Measurements from ENCODE around the gene SORL1-AS1.

SORL1-AS1 gene

DNA sequence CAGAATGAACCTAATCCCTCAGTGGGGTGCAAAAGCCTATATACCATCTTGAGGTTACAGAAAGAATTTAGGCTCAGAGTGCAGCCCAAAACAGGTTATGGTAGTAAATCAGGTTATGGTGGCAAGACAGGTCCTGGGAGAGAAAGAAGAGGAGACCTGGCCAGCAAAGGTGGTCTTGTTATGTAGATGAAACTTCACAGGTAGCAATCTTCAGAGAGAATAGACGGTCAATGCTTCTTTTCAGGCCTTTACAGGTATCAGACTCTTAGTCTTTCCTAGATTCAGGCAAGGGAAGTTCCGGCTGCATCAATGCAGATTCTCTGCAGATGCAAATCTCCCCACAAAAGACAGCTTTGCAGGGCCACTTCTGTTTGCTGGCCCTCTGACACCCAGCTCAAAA is 46.5 kb downstream of the SORL1-AS1 start:
- intact Hi-C loops (cut with DNase I): no loop called here
- Histone ChIP-seq H3K4me1 (peaks cover 0 to 5% of the 10 kb centered on the region in 2 donors), H3K9me3 (no peaks in the 10 kb centered on the region), H3K36me3 (no peaks in the 10 kb centered on the region), H3K4me3 (no peak overlapping the region), H3K27ac (peak overlapping the region in 1 of 2 donors; percentile 62), H3K27me3 (no peaks in the 10 kb centered on the region)
- DNase-seq (no peak), ATAC-seq (no peak)
- TF ChIP-seq, protein P1, sequence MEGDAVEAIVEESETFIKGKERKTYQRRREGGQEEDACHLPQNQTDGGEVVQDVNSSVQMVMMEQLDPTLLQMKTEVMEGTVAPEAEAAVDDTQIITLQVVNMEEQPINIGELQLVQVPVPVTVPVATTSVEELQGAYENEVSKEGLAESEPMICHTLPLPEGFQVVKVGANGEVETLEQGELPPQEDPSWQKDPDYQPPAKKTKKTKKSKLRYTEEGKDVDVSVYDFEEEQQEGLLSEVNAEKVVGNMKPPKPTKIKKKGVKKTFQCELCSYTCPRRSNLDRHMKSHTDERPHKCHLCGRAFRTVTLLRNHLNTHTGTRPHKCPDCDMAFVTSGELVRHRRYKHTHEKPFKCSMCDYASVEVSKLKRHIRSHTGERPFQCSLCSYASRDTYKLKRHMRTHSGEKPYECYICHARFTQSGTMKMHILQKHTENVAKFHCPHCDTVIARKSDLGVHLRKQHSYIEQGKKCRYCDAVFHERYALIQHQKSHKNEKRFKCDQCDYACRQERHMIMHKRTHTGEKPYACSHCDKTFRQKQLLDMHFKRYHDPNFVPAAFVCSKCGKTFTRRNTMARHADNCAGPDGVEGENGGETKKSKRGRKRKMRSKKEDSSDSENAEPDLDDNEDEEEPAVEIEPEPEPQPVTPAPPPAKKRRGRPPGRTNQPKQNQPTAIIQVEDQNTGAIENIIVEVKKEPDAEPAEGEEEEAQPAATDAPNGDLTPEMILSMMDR (IDR thresholded peaks at IDR 0.05): no peak

DNA sequence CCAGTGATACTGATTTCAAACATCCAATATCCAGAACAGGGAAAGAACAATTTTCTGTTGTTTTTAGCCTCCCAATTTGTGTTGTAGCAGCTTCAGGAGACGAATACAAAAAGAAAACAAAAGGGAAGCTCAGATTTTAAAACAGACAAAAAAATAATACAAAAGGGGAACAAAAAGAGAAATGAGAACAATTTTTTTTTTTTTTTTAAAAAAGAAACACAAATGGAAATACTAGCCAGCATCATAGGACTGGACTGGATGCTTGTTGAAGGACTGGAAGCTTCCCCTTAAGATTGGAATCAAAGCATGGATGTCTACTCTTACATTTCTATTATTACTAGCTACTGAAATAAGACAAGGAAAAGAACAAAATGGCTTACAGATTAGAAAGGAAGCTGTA is 47.1 kb downstream of the SORL1-AS1 start:
- Histone ChIP-seq H3K36me3 (no peaks in the 10 kb centered on the region), H3K27me3 (no peaks in the 10 kb centered on the region), H3K27ac (peak overlapping the region in 1 of 2 donors; percentile 62), H3K9me3 (no peaks in the 10 kb centered on the region), H3K4me3 (no peak overlapping the region), H3K4me1 (peaks cover 0 to 5% of the 10 kb centered on the region in 2 donors)
- intact Hi-C loops (cut with DNase I): no loop called here
- no peak for ATAC-seq
- TF ChIP-seq, protein P1 (IDR thresholded peaks at IDR 0.05): no peak
- DNase-seq: no peak

DNA sequence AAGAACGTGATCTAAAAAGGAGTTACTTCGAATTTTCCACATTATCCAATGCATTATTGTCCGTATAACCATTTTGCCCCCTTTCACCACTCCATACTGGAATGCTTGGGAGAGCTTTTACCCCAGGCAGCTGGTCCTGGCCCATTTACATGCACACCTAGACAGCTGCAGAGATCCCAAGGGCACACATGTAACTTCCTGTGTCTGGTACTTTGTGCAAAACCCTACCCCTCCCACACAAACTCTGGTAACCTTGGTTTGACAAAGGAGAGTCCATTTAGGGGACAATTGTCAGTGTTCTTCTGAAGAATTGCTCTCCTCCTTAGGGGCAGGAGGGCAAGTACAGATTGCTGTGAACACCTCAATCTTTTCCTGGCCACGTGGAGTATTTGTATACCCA is 58.0 kb downstream of the SORL1-AS1 start:
- no peak overlapping the region for H3K27ac ChIP-seq

DNA sequence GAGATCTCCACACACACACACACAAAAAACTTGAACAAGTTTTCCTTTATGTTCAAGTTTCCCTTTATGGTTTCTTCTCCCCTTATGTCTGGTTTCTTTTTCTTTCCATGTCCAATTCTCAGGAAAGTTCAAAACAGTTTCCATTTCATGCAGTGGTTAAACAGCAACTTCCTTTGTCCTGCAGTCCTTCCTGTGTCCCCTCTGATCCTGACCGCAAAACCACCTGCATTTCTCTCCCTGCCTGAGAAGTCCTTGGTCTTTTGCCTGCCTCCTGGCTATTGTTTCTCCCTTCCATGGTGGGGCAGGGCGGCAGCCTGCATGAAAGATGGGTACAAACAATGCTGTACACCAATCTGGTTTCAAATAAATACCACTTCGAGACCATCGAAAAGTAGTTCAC is 58.9 kb downstream of the SORL1-AS1 start:
- TF ChIP-seq, protein P1 (IDR thresholded peaks at IDR 0.05): no peak
- Histone ChIP-seq H3K27ac (peak overlapping the region in 1 of 2 donors; percentile 30), H3K36me3 (no peaks in the 10 kb centered on the region), H3K4me1 (peaks cover 0 to 21% of the 10 kb centered on the region in 2 donors), H3K9me3 (no peaks in the 10 kb centered on the region), H3K4me3 (no peak overlapping the region), H3K27me3 (no peaks in the 10 kb centered on the region)
- no peak for ATAC-seq
- intact Hi-C loops (cut with DNase I): no loop called here
- DNase-seq: no peak

More for the DNA sequence above, 58.0 kb downstream of the SORL1-AS1 start:
- Histone ChIP-seq H3K4me1 (peaks cover 0 to 21% of the 10 kb centered on the region in 2 donors), H3K27me3 (no peaks in the 10 kb centered on the region), H3K4me3 (no peak overlapping the region), H3K9me3 (no peaks in the 10 kb centered on the region), H3K36me3 (no peaks in the 10 kb centered on the region)
- ATAC-seq (no peak), DNase-seq (no peak)
- intact Hi-C loops (cut with DNase I): no loop called here
- TF ChIP-seq, protein P1 (IDR thresholded peaks at IDR 0.05): no peak

DNA sequence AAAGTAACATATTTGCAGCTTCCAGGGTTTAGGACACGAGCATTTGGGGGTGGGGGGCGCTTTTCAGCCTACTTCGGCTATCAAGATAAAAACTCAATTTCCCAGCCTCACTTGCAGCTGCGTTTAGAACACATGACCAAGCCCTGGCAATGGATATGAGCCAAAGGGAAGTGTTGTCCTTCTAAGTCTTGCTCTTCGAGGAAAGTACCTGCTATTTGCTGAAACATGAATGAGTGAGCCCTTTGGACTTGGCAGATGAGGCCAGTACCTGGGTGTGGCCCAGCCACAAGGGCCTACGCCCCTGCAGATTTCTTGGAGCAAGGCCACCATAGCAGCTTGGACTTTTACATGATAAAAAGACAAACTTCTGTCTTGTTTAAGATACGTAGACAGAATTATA is 60.9 kb downstream of the SORL1-AS1 start:
- TF ChIP-seq, protein P1 (IDR thresholded peaks at IDR 0.05): no peak

More for the DNA sequence above, 60.9 kb downstream of the SORL1-AS1 start:
- H3K27ac ChIP-seq: no peak overlapping the region
- H3K4me1 ChIP-seq: peaks cover 0 to 21% of the 10 kb centered on the region in 2 donors
- no peaks in the 10 kb centered on the region for H3K27me3 ChIP-seq
- H3K36me3 ChIP-seq: no peaks in the 10 kb centered on the region
- H3K4me3 ChIP-seq: no peak overlapping the region
- intact Hi-C loops (cut with DNase I): no loop called here
- ATAC-seq: peak; percentile 86
- peak in 1 of 4 donors; percentile 50 for DNase-seq
- H3K9me3 ChIP-seq: no peaks in the 10 kb centered on the region
